Colon (tissue), 2 donors: Measurements from ENCODE around the gene LRP1-AS.
"Not testable (repeated sequence)": the region's sequence is repeated elsewhere in the genome, so short reads cannot be mapped to it uniquely, and the experiment has no call there.

Experiments
- FAIRE-seq: peaks from 2 replicates; lab custom pipeline; 2012; peaks lifted over from hg19 to GRCh38; lab: Jason Lieb, UNC
- donor health status: control.
- donor health status: control.

The LRP1-AS gene

GRCh38 chr12:57139796-57140649 lies 7.4 kb downstream of the LRP1-AS start:
- no peak for FAIRE-seq

GRCh38 chr12:57138526-57139272 lies 8.7 kb downstream of the LRP1-AS start:
- FAIRE-seq, result no peak

GRCh38 chr12:57135527-57136326 lies 11.7 kb downstream of the LRP1-AS start:
- no peak for FAIRE-seq

- FAIRE-seq, result no peak
Observed at GRCh38 chr12:57134949-57135348, 12.5 kb downstream of the LRP1-AS start.

GRCh38 chr12:57133916-57134315 lies 13.5 kb downstream of the LRP1-AS start:
- no peak for FAIRE-seq

- FAIRE-seq, result no peak
Observed at GRCh38 chr12:57133013-57133569, 14.3 kb downstream of the LRP1-AS start.

- no peak for FAIRE-seq
Observed at GRCh38 chr12:57131896-57132744, 15.3 kb downstream of the LRP1-AS start.

GRCh38 chr12:57130941-57131340 lies 16.5 kb downstream of the LRP1-AS start:
- FAIRE-seq, result no peak

- FAIRE-seq, result no peak
Observed at GRCh38 chr12:57129889-57130288, 17.5 kb downstream of the LRP1-AS start.

GRCh38 chr12:57129321-57129842 lies 18.0 kb downstream of the LRP1-AS start:
- no peak for FAIRE-seq

GRCh38 chr12:57128519-57129247 lies 18.7 kb downstream of the LRP1-AS start:
- FAIRE-seq, result no peak

GRCh38 chr12:57127726-57128518 lies 19.5 kb downstream of the LRP1-AS start, which contains the start of gene LRP1:
LRP1 (plus strand) TSS chr12:57128483; CDS start chr12:57128965, 482 bp downstream.
- FAIRE-seq, result no peak

- no peak for FAIRE-seq
Observed at GRCh38 chr12:57127101-57127725, 20.2 kb downstream of the LRP1-AS start.

GRCh38 chr12:57126561-57126960 lies 20.9 kb downstream of the LRP1-AS start:
- FAIRE-seq, result no peak

GRCh38 chr12:57126061-57126460 lies 21.4 kb downstream of the LRP1-AS start:
- no peak for FAIRE-seq

- FAIRE-seq, result no peak
Observed at GRCh38 chr12:57124261-57124877, 23.1 kb downstream of the LRP1-AS start.

GRCh38 chr12:57123813-57124212 lies 23.6 kb downstream of the LRP1-AS start:
- no peak for FAIRE-seq

- FAIRE-seq, result not testable (repeated sequence)
Observed at GRCh38 chr12:57120718-57121117, 26.7 kb downstream of the LRP1-AS start.
